Stimulated activated CD8-positive, alpha-beta memory T cell treated with anti-CD3 and anti-CD28 coated beads, Interleukin-2, amount 100 ng/mL, for 48 hours (primary cell): Measurements from ENCODE around the gene C13orf46.

ENCODE experiments used
- DNase-seq, 2 donors: peaks; one replicate each; pipeline ENCODE4 v3.0.0-alpha.2; 2020; ENCODE audit warnings: low read depth in 2 of 2

C13orf46 gene

DNA sequence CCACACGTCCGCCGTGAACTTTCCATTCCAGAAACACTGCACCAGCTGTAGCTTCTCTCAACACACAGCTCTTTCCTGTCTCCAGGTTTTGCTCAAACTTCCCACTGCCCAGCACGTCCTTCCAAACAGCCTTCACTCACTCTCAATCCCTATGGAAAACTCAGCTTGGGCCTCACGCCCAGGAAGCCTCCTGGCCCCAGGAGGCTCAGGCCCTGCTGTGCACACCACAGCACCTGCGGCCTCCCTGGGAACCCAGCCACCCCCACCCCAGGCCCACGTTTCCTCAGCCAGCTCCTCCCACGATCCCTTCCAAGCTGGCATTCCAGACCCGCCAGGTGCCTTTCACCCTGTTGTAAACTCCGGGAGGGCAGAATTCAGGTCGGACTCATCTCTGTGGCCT lies 35.2 kb downstream of the C13orf46 start:
- no peak for DNase-seq

GRCh38 chr13:113938246-113938645 lies 35.6 kb downstream of the C13orf46 start:
- DNase-seq = no peak

GRCh38 chr13:113937527-113938180 lies 36.2 kb downstream of the C13orf46 start:
- DNase-seq = no peak

DNA sequence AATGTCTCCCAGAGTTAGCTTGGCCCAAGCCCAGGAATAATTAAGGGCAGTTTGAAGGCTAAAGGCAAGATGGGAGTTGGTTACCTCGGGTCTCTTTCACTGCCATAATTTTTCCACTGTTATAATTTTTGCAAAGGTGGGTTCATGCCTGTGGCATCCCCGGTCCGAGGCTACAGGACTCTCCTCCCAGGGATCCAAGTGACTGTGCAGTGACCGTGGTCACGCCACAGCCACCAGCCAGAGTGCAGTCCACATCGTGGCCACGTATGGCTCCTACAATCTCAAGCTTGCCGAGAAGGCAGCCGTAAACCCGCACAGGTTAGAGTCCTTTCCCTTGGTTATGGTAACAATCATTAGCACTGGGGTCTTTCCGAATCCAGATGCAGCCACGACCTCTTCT lies 36.8 kb downstream of the C13orf46 start:
- DNase-seq = no peak

- no peak for DNase-seq
Observed at GRCh38 chr13:113936166-113936965, 37.5 kb downstream of the C13orf46 start.

DNA sequence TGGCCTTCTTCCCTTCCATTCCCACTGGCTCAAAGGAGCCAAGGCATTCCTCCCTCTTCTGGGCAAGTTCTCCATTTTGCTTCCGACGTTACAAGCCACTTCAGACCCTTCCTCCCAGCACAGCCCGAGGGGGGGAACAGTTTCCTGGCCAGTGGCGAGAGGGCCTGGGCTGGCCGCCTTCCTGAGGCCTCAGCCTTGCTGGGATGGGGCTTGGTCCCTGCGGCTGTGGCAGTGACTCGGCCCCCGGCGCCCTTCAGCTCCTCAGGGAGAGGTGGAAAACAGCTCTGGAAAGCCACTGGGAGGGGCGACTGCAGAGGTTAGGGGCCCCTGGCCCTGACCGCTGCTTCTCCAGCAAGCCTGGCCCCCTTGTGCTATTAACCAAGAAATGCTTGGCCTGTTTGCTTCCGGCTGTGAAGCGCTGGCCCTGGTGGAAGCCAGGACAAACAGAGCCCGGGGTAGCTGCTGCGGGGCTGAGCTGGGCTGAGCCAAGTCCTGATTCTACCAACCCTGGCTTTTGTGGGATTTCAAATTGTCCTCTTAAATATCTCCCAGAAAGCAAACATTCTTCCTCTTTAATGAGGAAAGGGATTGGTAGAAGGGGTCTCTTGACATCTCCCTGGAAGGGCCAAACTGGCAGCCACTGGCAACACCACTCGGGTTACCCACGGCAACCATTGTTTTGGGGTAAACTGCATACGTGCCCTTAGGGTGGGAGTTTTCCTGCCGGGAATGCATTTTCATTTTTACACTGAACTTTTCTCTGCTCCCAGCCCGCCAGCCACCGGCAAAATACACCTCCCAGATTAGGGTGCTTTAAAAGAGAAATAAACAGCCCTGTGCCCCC lies 38.7 kb downstream of the C13orf46 start:
- no peak for DNase-seq

DNA sequence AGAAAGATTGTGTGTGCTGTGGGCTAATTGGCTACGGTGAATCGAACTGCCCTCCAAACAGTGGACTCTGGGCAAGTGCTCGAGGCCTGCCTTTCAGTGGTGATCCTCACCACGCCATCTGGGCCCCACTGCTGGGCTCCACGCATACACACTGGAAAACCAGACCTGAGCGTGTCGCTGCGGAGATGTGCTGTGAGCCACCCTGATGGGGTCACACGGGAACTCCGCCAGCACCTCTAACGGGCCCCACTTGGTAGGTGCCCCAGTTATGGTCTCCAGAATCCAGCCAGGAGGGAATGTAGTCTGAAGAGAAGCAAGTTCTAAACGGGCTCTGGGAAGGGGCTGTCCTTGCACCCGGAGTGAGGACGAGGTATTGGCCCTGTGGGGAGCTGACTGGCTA lies 39.3 kb downstream of the C13orf46 start:
- no peak for DNase-seq

DNA sequence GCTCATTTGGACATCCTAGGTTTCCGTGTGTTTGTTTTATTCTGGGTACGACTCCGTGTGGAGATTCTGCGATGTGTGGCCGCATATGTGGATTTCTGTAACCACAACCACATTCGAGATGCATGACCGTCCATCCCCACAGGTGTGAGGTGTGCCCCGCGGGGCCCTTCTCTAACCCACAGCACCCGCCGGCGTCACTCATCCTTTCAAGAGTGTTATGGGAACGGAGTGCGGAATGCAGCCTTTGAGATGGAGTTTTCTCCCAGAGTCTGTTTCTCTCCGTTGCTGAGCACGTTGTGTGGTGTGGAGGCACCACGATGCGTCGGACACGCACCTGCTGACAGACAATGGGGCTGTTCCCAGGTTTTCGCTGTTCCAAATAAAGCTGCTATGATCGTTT lies 40.0 kb downstream of the C13orf46 start:
- no peak for DNase-seq

DNA sequence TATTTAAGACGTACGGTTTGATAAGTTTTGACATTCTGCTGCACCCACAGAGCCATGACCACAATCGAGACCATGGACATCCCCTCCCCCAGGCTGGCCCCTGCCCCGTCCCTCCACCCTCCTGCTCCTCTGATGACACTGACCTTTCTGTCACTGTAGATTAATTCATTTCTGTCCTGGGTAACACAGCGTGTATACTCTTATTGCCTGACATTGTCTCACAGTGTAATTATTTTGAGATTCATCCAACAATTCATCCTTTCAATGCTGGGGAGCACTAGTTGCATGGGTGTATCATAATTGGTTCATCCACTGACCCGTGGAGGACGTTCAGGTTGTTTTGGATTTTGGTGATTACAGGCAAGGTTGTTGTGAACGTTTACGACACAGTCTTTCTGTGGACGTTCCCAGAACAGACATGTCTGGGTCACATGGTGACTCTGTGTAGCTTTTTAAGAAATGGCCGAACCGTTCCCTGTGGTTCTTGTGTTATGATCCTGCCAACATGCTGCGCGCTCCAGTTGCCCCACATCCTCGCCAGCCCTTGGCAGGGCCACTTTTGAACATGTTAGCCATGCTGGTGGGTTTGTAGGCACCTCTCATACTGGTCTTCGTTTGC lies 41.9 kb downstream of the C13orf46 start:
- no peak for DNase-seq

DNA sequence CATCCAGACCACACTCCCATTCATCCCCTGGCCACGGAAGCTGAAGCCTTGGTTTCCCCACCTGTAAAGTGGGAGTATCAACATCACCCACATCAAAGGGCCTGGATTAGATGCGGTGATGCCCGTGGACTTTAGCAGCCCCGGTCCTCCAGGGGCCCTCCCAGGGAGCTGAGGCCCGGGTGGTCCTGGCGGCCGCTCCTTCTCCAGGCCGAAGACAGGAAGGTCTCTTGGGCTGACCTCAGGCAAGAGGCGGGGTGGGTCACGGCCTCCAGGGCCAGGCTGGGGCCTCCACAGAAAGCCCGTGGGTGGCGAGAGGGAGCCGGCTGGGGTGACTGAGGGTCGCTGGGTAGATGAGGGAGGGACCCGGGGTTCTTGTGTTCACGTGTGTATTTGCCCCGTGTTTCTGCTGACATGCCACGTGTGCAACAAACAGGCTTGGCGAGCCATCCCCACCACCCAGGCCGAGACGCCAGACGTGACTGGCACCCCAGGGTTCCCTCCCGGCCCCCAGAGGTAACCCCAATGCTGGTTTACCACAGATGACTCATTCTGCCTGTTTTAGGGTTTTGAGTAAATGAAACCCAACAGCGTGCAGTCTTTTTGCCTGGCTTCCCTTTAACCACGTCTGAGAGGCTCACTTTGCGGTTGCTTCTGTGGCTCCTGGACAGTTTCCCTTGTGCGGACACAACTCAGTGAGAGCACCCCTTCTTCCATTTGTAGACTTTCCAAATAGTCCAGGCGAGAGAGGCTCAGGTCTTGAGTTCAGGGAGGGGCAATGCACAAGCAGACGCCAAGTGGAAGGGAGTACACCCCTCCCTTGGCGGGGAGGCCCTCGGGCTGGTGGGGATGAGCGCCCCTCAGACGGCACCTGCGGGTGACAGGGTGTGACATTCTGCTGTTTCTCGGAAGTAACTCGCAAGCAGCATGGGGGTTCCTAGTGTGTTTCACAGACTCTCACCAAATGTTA lies 42.9 kb downstream of the C13orf46 start:
- peak; percentile 29 to 52 for DNase-seq

GRCh38 chr13:113929628-113930615 lies 44.0 kb downstream of the C13orf46 start:
- no peak for DNase-seq

- no peak for DNase-seq
Observed at GRCh38 chr13:113928685-113929627, 44.9 kb downstream of the C13orf46 start.

- DNase-seq = no peak
Observed at GRCh38 chr13:113927661-113928581, 46.0 kb downstream of the C13orf46 start.

DNA sequence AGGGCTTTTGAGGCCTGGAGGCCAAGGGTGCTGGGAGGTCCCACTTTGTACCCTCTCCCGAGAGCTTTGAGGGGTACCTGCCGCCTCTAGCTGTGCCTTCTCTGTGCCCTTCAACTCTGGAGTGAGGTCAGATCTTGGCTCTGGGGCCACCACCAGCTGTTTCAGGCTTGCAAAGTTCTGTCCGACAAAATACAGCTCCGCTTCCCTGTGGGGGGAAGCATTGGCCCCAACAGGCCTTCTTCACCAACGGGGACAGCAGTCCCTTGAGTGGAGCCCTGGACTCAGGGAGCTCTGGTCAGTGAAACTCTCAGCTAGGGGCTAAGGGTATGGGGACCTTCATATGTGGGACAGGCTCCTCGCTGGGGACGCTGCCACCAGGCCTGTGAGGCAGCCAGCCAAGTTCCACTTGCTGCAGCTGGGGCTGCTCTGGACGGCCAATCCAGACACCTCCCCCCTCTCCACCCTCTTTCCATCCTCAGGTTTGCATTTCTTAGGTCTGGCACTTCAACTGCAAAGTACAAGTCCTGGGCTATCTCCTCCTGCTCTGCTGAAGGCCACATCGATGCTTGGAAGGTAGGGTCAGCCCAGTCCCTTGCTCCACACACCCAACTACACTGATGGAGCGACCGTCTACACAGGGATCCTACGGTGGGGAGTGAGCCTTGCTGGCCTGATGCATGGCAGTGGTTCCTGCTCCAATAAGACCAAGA lies 46.8 kb downstream of the C13orf46 start:
- no peak for DNase-seq

GRCh38 chr13:113926301-113926761 lies 47.5 kb downstream of the C13orf46 start:
- DNase-seq = no peak

- no peak for DNase-seq
Observed at GRCh38 chr13:113924184-113924901, 49.5 kb downstream of the C13orf46 start.
